ENCODE measurements around the gene SEC31A.
A peak's percentile ranks its signal among the peaks of the same experiment; 100 is the strongest.
"Not testable (repeated sequence)": the region's sequence is repeated elsewhere in the genome, so short reads cannot be mapped to it uniquely, and the experiment has no call there.

SEC31A gene

DNA sequence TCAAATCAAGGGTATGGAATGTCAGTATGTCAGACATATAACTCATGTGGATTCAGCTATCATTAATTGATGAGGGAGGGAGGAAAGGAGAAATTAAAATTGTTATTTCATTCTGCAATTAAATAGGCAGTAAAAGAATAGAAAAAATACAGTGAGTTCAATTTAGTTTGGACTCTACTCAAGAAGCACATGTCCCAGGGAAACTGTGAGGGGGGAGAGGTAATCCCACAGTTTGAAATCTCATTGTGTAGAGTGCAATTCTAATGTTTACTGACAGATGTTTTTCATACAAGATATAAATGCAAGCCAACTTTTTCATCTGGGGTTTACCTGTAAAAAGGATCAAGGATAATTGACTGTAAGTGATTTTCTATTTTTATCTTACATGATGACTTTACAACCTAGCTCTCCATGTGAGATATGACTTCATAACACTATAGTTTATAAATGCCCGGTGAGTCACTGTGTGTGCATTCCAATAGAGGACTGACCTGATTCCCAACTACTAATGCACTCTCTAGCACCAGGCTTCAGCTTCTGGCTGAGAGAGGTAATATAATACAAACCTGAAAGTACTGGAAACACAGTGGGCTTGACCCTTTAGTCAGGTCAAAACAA lies 57.1 kb downstream of the SEC31A start:
- DNase-seq (ENCODE audit: low read depth in 2 of 2, low spot score in 1 of 2) = no peak

DNA sequence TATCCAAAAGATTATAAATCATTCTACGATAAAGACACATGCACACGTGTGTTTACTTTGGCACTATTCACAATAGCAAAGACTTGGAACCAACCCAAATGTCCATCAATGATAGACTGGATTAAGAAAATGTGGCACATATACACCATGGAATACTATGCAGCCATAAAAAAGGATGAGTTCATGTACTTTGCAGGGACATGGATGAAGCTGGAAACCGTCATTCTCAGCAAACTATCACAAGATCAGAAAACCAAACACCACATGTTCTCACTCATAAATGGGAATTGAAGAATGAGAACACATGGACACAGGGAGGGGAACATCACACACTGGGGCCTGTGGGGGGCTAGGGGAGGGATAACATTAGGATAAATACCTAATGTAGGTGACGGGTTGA lies 57.9 kb downstream of the SEC31A start:
- DNase-seq (ENCODE audit: low read depth in 2 of 2, low spot score in 1 of 2) = not testable (repeated sequence)

DNA sequence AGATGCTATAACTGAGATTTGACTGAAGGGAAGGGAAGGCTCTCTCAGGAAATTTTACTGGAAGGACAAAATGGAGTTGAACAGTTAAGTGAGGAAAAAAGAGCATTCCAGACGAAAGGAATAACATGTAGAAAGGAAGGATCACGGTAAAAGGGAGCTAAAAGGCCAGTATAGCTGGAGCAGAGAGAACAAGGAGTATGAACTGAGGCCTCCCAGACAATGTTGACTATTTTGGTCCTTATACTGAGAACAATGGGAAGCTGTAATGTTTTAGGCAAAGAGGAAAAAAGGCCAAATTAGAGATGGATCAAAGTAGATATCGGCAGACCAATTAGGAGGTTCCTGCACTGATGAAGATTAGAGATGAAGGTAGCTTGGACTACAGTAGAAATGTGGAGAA lies 65.5 kb downstream of the SEC31A start:
- no peak for DNase-seq (ENCODE audit: low read depth in 2 of 2, low spot score in 1 of 2)

GRCh38 chr4:82823062-82823461 lies 67.9 kb downstream of the SEC31A start:
- DNase-seq (ENCODE audit: low read depth in 2 of 2, low spot score in 1 of 2) = no peak

- no peak for DNase-seq (ENCODE audit: low read depth in 2 of 2, low spot score in 1 of 2)
These were observed 70.3 kb downstream of the SEC31A start for GRCh38 chr4:82820689-82821088.

- DNase-seq (ENCODE audit: low read depth in 2 of 2, low spot score in 1 of 2) = no peak
These were observed 72.0 kb downstream of the SEC31A start for GRCh38 chr4:82818664-82819662.

GRCh38 chr4:82816874-82817273 lies 74.1 kb downstream of the SEC31A start:
- DNase-seq (ENCODE audit: low read depth in 2 of 2, low spot score in 1 of 2) = not testable (repeated sequence)

DNA sequence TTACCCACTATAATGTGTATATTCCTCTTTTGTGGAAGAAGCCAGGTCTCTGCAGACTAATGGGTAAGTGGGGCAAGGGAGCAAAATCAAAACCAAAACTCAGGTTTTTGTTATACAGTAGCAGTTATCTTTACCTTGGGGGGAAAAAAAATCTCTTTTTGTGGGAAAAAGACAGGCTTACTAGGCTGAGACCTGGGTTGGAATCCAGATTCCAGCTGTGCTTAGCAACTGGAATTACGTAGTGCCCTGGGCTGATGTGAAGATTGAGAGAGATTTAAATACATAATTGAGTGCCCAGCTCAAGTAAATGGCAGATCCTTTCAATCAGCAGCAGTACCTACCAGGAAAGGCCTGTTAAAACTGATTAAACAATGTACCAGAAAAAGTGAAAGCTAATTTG lies 76.9 kb downstream of the SEC31A start:
- no peak for DNase-seq (ENCODE audit: low read depth in 2 of 2, low spot score in 1 of 2)

GRCh38 chr4:82811838-82812341 lies 79.1 kb downstream of the SEC31A start:
- DNase-seq (ENCODE audit: low read depth in 2 of 2, low spot score in 1 of 2) = no peak

DNA sequence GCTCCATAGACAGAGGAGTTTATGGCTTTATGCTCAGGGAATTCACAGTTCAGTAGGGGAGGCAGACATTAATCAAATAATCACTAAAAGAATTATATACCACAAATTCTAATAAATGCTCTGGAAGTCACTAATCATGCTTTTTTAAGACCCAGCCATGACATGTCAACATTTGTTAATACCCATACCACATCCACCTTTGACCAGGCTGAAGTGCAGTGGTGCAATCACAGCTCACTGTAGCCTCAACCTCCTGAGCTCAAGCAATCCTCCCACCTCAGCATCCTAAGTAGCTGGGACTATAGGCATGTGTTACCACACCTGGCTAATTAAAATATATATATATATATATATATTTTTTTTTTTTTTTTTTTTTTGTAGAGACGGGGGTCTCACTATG lies 79.6 kb downstream of the SEC31A start:
- no peak for DNase-seq (ENCODE audit: low read depth in 2 of 2, low spot score in 1 of 2)

DNA sequence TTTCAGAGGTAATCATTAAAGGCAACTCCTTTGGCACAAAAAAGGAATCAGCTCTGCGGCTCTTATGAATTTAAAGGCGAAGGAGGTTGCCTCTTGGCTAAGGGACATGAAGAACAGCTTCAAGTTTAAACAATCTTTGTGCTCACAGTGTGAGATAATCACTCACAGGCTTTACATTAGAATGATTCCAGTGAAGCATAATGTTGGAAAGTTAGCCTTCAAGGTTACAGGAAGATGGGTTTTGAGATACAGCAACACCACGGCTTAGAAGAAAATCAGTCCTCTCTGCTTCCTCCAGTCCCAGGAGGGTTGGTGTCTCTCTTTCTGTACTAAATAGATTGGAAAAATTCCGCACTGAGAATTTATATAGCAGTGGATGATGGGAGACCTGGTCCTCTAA lies 80.8 kb downstream of the SEC31A start:
- DNase-seq (ENCODE audit: low read depth in 2 of 2, low spot score in 1 of 2) = no peak

- DNase-seq (ENCODE audit: low read depth in 2 of 2, low spot score in 1 of 2) = no peak
These were observed 81.3 kb downstream of the SEC31A start for GRCh38 chr4:82809619-82810018.

- no peak for DNase-seq (ENCODE audit: low read depth in 2 of 2, low spot score in 1 of 2)
These were observed 87.2 kb downstream of the SEC31A start for GRCh38 chr4:82803746-82804145.

DNA sequence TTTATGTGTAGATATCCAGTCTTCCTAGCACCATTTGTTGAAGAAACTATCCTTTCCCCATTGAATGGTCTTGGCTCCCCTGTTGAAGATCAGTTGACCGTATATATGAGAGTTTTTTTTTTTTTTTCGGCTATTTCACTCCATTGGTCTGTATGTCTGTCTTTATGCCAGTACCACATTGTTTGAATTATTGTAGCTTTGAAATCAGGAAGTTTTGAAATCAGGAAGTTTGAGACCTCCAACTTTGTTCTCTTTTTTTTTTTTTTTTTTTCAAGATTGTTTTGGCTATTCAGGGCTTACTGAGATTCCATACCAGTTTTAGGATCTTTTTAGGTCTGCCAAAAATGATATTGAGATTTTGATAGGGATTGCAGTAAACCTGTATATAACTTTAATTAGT lies 88.0 kb downstream of the SEC31A start:
- no peak for DNase-seq (ENCODE audit: low read depth in 2 of 2, low spot score in 1 of 2)

DNA sequence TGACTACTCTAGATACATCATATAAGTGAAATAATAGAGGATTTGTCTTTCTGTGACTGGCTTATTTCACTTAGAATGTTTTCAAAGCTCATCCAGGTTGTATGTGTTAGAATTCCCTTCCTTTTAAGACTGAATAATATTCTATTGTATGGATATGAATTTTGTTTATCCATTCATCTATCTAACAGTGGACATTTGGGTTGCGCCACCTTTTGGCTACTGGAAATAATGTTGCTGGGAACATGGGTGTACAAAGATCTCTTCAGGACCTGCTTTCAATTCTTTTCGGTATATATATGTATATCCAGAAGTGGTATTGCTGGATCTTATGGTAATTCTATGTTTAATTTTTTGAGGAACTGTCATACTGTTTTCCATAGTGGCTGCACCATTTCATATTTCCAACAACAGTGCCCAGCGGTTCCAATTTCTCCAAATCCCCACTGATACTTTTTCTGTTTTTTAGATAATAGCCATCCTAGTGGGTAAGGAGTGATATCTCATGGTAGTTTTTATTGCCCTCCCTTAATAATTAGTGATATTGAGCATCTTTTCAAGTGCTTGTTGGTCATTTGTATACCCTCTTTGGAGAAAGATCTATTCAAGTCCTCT lies 88.9 kb downstream of the SEC31A start:
- DNase-seq (ENCODE audit: low read depth in 2 of 2, low spot score in 1 of 2) = no peak

- no peak for DNase-seq (ENCODE audit: low read depth in 2 of 2, low spot score in 1 of 2)
These were observed 91.7 kb downstream of the SEC31A start for GRCh38 chr4:82799006-82799881.

DNA sequence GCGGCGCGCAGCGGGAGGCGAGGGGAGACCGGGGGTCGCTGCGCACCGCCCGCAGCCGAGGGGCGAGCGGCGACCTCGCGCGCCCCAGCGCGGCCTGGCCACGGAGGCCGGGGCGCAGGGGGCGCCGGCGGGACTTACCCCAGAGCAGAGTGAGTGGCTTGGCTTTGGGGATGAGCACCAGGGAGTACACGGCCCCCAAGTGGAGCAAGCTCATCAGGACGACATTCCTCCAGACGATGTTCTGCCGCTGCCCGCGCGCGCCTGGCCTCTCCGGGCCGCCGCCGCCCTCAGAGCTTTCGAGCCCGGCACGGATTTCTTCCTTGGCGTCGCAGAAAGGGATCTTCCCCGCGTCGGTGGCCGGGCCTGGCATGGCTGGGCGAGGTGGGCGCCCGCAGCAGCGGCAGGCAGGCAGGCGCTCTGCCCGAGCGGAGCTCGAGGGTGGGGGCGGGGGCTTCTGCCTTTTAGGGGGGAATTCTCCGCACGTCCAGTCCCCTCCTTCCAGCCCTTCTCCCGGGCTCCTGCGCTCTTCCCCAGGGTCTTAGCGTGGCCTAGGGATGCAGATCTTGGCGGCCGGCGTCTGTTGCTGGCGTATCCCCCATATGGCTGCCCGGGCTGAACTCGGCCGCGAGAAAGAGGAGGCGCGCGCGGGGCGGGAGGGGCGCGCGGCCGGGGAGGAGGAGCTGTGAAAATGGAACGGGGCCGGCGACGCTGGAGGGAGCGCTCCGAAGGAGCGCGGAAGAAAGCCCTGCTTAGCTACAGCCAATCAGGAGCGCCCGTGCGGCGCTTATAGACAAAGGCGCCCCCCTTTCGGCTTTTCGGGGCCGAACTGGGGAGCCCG lies 92.6 kb downstream of the SEC31A start, which contains the start of gene SCD5:
Gene SCD5 (minus strand): TSS at position 629 of the 838 bp plus-strand sequence. CDS start 259 bp downstream, at position 370.
- peak; percentile 14 to 34 for DNase-seq (ENCODE audit: low read depth in 2 of 2, low spot score in 1 of 2)

DNA sequence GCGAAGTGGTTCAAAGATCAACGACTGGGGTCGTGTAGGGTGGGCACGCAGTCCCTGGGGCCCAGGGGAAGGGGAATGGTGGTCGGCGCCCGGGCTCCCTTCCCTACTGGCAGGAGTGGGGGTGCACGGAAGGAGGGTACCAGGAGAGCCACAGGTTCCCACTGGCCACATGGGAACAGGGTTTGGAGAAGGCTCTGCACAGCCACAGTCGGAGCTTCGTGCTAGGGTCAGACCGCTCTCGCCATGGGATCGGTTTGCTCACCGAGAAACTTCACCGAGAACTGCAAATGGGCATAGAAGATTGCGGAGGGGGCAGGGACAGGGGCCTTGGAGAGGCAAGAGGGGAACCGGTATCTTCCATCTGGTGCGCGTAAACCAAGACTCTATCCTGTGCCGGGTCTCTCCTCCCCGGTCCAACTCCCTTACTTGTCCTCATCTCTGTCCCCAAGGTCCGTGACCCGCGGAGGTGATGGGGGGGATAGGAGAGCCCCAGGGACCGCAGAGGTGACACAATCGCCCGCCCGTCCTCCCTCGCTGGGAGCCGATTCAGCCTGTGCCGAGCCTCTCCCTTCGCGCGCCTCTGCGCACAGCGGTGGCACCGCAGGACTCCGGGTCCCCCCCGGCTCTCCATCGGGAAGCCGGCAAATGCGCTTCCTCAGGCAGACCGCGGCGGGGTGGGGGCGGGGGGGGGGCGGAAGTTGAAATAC lies 93.4 kb downstream of the SEC31A start:
- no peak for DNase-seq (ENCODE audit: low read depth in 2 of 2, low spot score in 1 of 2)

DNA sequence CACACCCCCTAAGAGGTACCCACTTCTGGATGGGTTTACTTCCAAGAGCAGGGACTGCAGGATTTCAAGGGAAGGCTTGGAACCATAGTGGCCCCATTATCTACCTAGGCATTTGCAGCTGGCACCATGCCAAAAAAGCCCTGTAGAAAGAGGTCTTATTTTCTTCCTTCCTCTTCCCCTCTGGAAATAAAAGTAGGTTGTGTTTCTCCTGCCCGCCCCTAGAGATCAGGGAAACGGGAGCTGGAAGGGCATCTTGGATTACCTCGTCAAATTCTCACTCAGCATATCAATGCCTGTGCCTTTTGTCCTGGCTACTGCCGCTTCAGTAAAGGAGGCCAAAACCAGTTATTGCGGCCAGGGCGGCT lies 93.9 kb downstream of the SEC31A start:
- no peak for DNase-seq (ENCODE audit: low read depth in 2 of 2, low spot score in 1 of 2)

Measured in stimulated activated CD8-positive, alpha-beta memory T cell treated with anti-CD3 and anti-CD28 coated beads, Interleukin-4, amount 100 ng/mL, for 1 hour (primary cell).